Kidney (tissue), 14 donors: ENCODE results near the gene SOCS7. TPM values are rescaled to one million over a fixed set of nuclear protein-coding genes. Genes with fewer than 3 reads are reported as not detected.
A peak's percentile ranks its signal among the peaks of the same experiment; 100 is the strongest.

ENCODE experiments used
- DNase-seq, 5 donors: peaks; one replicate each; pipeline ENCODE4 v3.0.0-alpha.2; 2013 to 2020
- FAIRE-seq: peaks from 2 replicates; lab custom pipeline; 2012; peaks lifted over from hg19 to GRCh38; lab: Jason Lieb, UNC
- H3K27ac ChIP-seq, 2 donors: one replicate each; pipeline ENCODE4 v1.7.0; 2013; ENCODE audit warnings: low read depth in 2 of 2, low read length in 2 of 2, inconsistent platforms in 1 of 2
- H3K27me3 ChIP-seq: one replicate; pipeline ENCODE4 v1.7.1; 2013; ENCODE audit warnings: low read length, inconsistent platforms; ENCODE audit not compliant: control insufficient read depth, insufficient read depth
- H3K36me3 ChIP-seq, 3 donors: one replicate each; pipeline versions ENCODE4 v1.7.0 to v1.7.1; 2013; ENCODE audit warnings: low read length in 3 of 3, control low read depth in 1 of 3, inconsistent platforms in 1 of 3; ENCODE audit not compliant: insufficient read depth in 3 of 3, control insufficient read depth in 2 of 3
- H3K4me1 ChIP-seq, 3 donors: one replicate each; pipeline versions ENCODE4 v1.7.0 to v1.7.1; 2013; ENCODE audit warnings: low read length in 3 of 3, inconsistent platforms in 1 of 3, low read depth in 1 of 3; ENCODE audit not compliant: control insufficient read depth in 2 of 3, insufficient read depth in 2 of 3
- H3K4me3 ChIP-seq, 3 donors: one replicate each; pipeline versions ENCODE4 v1.7.0 to v1.8.1; 2013; ENCODE audit warnings: low read length in 3 of 3, control low read depth in 1 of 3, inconsistent platforms in 1 of 3
- H3K9ac ChIP-seq, 3 donors: one replicate each; pipeline versions ENCODE4 v1.7.0 to v1.7.1; 2013; ENCODE audit warnings: low read length in 3 of 3, control low read depth in 1 of 3, inconsistent platforms in 1 of 3
- H3K9me3 ChIP-seq, 3 donors: one replicate each; pipeline versions ENCODE4 v1.7.0 to v1.7.1; 2013; ENCODE audit warnings: low read length in 3 of 3, control low read depth in 1 of 3, inconsistent platforms in 1 of 3; ENCODE audit not compliant: control insufficient read depth in 2 of 3, insufficient read depth in 1 of 3
- CTCF ChIP-seq: IDR thresholded peaks from 3 replicates; pipeline ENCODE4 v1.5.1; 2012; ENCODE audit warnings: mild to moderate bottlenecking, moderate library complexity, borderline replicate concordance; ENCODE audit not compliant: insufficient read depth; ENCODE audit errors: extremely low read depth
- intact Hi-C: fragments of 100-400 bp; cut with DNase I; formaldehyde crosslinking; loops from one replicate; pipeline ENCODE4 v1.11.1; 2022
- polyA plus RNA-seq: library from polyadenylated mRNA; stranded (reverse); fragments of 350-450 nt; fragmentation: Illumina TruSeq; extraction: RNeasy Lipid Tissue Mini Kit (QIAGEN cat#74804); gene quantifications from one replicate; pipeline ENCODE4 v1.2.3, GENCODE V29; 2014; ENCODE audit warnings: low read depth, low replicate concordance; ENCODE audit not compliant: insufficient read depth
- total RNA-seq: library from RNA; stranded (reverse); fragmentation: NEBNext Ultra II Directional; extraction: Animal tissue kit (Norgen Biotek cat#: 25700); gene quantifications from one replicate; pipeline ENCODE4 v1.2.1, GENCODE V29; 2021
- donor health status: control.
- donor health status: control.
- donor health status: control.
- donor health status: control.
- donor health status: control.
- donor health status: DM: yes; HTN: yes; CAD: no.
- donor health status: Normal renal cell carcinoma (clear cell type).

SOCS7 gene
- total and polyA plus RNA-seq, 2 donors from 2014 or later: 2.7 to 18.7 TPM

- Histone ChIP-seq H3K4me3 (peak overlapping the region in 1 of 3 donors; percentile 2), H3K27ac (peak overlapping the region in 1 of 2 donors; percentile 28), H3K9me3 (no peaks in the 10 kb centered on the region), H3K4me1 (peaks cover 0 to 34% (median 28%) of the 10 kb centered on the region in 3 donors), H3K9ac (no peak overlapping the region), H3K36me3 (peaks cover 0 to 5% (median 2%) of the 10 kb centered on the region in 3 donors), H3K27me3 (no peaks in the 10 kb centered on the region)
- intact Hi-C loops: no loop called here
- no peak for FAIRE-seq
- DNase-seq: no peak
- TF ChIP-seq CTCF: no peak
These were observed 7.2 kb downstream of the SOCS7 start for GRCh38 chr17:38358586-38359513.

GRCh38 chr17:38361694-38362465 is 10.2 kb downstream of the SOCS7 start:
- FAIRE-seq (no peak), DNase-seq (no peak)
- no peaks in the 10 kb centered on the region for H3K9me3 ChIP-seq
- H3K4me1 ChIP-seq: peaks cover 0 to 27% (median 23%) of the 10 kb centered on the region in 3 donors
- no peak overlapping the region for H3K27ac ChIP-seq
- intact Hi-C loops: no loop called here
- H3K9ac ChIP-seq: no peak overlapping the region
- H3K4me3 ChIP-seq: no peak overlapping the region
- H3K27me3 ChIP-seq: no peaks in the 10 kb centered on the region
- H3K36me3 ChIP-seq: peaks cover 0 to 13% (median 12%) of the 10 kb centered on the region in 3 donors
- TF ChIP-seq CTCF: no peak

GRCh38 chr17:38363016-38363415 is 11.4 kb downstream of the SOCS7 start:
- H3K9ac ChIP-seq: no peak overlapping the region
- no peak overlapping the region for H3K4me3 ChIP-seq
- no peak for TF ChIP-seq CTCF

More at GRCh38 chr17:38363016-38363415, 11.4 kb downstream of the SOCS7 start:
- peaks cover 4 to 18% (median 15%) of the 10 kb centered on the region in 3 donors for H3K36me3 ChIP-seq
- intact Hi-C loops: no loop called here
- H3K27me3 ChIP-seq: no peaks in the 10 kb centered on the region
- no peak for DNase-seq
- FAIRE-seq: no peak
- H3K4me1 ChIP-seq: peaks cover 0 to 19% (median 13%) of the 10 kb centered on the region in 3 donors
- no peaks in the 10 kb centered on the region for H3K9me3 ChIP-seq
- no peak overlapping the region for H3K27ac ChIP-seq
